ENCODE results near the gene GAS2L3.

The GAS2L3 gene

DNA sequence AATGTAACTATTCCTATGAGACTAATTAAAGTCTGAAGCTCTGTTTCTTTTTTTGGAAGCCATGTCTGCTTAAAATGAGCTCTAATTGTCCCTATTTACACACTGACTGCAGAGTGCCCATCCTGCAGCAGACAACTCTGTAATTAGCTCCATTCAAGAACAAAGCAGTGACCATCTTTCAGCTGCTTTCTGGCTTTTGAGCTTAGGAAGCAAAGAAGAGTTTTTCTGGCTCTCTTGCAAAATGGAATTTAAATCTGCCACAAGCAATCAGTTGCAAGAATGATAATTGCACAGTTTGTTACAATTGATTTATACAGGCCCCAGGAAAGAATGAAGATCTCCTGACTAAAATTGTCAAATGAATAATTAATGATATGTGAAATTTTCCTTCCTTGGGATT is 83.4 kb downstream of the GAS2L3 start:
- Histone ChIP-seq H3K4me3 (ENCODE audit: low read depth, low read length) (no peak overlapping the region), H3K27ac (ENCODE audit: low read depth, low read length) (no peak overlapping the region), H3K9ac (ENCODE audit: low read depth, low read length) (no peak overlapping the region), H3K9me3 (ENCODE audit: control insufficient read depth, insufficient read depth, low read length) (no peaks in the 10 kb centered on the region), H3K4me1 (ENCODE audit: control insufficient read depth, insufficient read depth, low read length) (peaks cover 9% of the 10 kb centered on the region), H3K27me3 (ENCODE audit: control insufficient read depth, insufficient read depth, low read length) (no peaks in the 10 kb centered on the region), H3K36me3 (ENCODE audit: control insufficient read depth, insufficient read depth, low read length) (no peaks in the 10 kb centered on the region)

DNA sequence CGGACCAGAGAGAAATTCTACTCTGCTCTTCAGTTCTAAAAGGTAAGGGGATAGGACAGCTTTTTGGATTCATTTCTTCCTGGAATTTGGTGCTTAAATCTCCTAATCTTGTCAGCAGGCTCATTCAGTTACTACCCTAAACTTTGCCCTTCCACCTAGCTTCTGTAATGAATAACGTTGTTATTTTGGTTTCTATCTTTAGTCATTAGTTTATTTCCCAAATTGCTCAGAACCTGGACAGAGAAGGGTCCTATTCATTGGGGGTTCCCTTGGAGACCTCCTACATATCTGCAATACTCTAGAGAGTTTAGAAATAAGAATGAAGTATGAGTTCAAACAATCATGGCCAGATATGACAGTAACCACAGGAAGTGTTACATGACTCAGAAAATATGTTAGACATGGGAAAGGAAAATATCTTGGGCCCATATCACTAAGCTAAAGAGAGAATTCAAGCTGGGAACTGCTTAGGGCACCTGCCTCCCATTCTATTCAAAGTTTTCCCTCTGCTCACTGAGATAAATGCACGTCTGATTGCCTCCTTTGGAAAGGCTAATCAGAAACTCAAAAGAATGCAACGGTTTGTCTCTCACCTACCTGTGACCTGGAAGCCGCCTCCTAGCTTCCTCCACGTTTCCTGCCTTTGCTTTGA is 87.9 kb downstream of the GAS2L3 start:
- Histone ChIP-seq H3K9me3 (ENCODE audit: control insufficient read depth, insufficient read depth, low read length) (no peaks in the 10 kb centered on the region), H3K4me1 (ENCODE audit: control insufficient read depth, insufficient read depth, low read length) (peaks cover 10% of the 10 kb centered on the region), H3K36me3 (ENCODE audit: control insufficient read depth, insufficient read depth, low read length) (no peaks in the 10 kb centered on the region), H3K9ac (ENCODE audit: low read depth, low read length) (no peak overlapping the region), H3K4me3 (ENCODE audit: low read depth, low read length) (no peak overlapping the region), H3K27me3 (ENCODE audit: control insufficient read depth, insufficient read depth, low read length) (no peaks in the 10 kb centered on the region), H3K27ac (ENCODE audit: low read depth, low read length) (no peak overlapping the region)

DNA sequence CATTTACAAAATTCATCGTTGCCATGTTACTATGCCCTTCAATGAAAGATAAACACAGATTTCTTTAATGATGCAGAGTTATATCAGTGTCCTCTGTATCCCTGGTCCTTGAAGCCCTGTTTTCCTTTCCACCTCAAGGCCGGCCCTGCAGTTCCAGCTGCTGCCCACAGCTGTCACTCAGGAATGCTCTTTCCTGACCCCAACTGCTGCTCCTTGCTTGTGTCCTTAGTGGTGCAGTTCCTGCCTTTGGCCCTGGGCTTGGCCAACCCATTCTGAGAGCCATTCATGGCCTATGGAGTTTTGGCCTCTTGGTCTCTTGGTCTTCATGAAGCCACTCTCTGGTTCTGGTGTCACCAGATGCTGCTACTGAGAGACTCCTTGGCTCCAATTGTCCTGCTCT is 93.1 kb downstream of the GAS2L3 start:
- no peak overlapping the region for H3K27ac ChIP-seq (ENCODE audit: low read depth, low read length)
- H3K4me3 ChIP-seq (ENCODE audit: low read depth, low read length), result no peak overlapping the region
- H3K4me1 ChIP-seq (ENCODE audit: control insufficient read depth, insufficient read depth, low read length), result 0 out of 2 replicates have a peak, but pooled peaks cover 3% of the 10 kb centered on the region

DNA sequence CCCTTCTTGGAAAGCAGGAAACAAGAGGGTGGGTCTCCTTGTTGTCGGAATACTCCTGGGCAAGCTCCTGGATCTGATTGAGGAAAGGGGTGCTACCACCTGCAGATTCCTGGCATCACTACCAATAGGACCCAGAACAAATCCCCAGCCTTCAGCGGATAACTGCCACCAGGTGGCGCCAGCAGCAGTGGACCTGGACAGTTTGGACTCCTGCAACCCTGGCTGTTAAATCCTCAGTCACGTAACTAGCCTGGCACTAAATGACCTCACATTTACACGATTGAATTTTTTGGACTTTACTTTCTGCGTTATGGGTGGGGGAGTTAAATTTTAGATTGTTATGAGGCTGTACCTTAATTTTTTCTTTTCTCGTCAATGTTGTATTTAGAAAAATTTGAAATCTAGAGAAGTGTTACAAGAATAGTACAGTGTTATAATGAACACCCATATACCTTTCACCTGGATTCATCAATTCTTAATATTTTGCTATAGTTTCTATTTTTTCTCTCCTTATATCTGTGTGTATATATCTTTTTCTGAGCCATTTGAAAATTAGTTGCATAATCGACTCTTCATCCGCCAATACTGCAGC is 95.6 kb downstream of the GAS2L3 start:
- H3K4me3 ChIP-seq (ENCODE audit: low read depth, low read length), result no peak overlapping the region
- no peaks in the 10 kb centered on the region for H3K36me3 ChIP-seq (ENCODE audit: control insufficient read depth, insufficient read depth, low read length)
- H3K4me1 ChIP-seq (ENCODE audit: control insufficient read depth, insufficient read depth, low read length), result no peaks in the 10 kb centered on the region
- no peak overlapping the region for H3K27ac ChIP-seq (ENCODE audit: low read depth, low read length)
- no peaks in the 10 kb centered on the region for H3K27me3 ChIP-seq (ENCODE audit: control insufficient read depth, insufficient read depth, low read length)
- no peak overlapping the region for H3K9ac ChIP-seq (ENCODE audit: low read depth, low read length)
- H3K9me3 ChIP-seq (ENCODE audit: control insufficient read depth, insufficient read depth, low read length), result no peaks in the 10 kb centered on the region

More for the DNA sequence above, 93.1 kb downstream of the GAS2L3 start:
- Histone ChIP-seq H3K9me3 (ENCODE audit: control insufficient read depth, insufficient read depth, low read length) (no peaks in the 10 kb centered on the region), H3K27me3 (ENCODE audit: control insufficient read depth, insufficient read depth, low read length) (no peaks in the 10 kb centered on the region), H3K9ac (ENCODE audit: low read depth, low read length) (no peak overlapping the region), H3K36me3 (ENCODE audit: control insufficient read depth, insufficient read depth, low read length) (no peaks in the 10 kb centered on the region)

DNA sequence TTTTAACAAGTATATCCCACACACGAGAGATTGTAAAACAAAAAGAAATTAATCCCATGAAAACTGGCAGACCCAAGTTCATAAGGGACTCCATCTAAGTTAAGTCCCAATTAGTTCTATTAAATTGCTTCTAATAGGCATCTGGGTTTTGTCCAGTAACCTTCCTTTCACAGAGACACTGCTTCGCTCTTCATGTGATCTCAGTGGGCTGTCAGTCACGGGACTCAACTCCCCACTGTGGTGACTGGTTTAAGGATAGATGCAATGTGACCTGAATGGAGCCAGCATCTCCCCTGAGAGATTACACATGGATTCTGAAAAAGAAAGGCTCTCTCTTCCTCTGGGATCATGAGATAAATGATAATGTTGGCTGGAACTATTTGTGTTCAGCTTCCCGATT is 96.4 kb downstream of the GAS2L3 start:
- Histone ChIP-seq H3K9me3 (ENCODE audit: control insufficient read depth, insufficient read depth, low read length) (no peaks in the 10 kb centered on the region), H3K27me3 (ENCODE audit: control insufficient read depth, insufficient read depth, low read length) (no peaks in the 10 kb centered on the region), H3K4me1 (ENCODE audit: control insufficient read depth, insufficient read depth, low read length) (no peaks in the 10 kb centered on the region), H3K9ac (ENCODE audit: low read depth, low read length) (no peak overlapping the region), H3K4me3 (ENCODE audit: low read depth, low read length) (no peak overlapping the region), H3K27ac (ENCODE audit: low read depth, low read length) (no peak overlapping the region), H3K36me3 (ENCODE audit: control insufficient read depth, insufficient read depth, low read length) (no peaks in the 10 kb centered on the region)

DNA sequence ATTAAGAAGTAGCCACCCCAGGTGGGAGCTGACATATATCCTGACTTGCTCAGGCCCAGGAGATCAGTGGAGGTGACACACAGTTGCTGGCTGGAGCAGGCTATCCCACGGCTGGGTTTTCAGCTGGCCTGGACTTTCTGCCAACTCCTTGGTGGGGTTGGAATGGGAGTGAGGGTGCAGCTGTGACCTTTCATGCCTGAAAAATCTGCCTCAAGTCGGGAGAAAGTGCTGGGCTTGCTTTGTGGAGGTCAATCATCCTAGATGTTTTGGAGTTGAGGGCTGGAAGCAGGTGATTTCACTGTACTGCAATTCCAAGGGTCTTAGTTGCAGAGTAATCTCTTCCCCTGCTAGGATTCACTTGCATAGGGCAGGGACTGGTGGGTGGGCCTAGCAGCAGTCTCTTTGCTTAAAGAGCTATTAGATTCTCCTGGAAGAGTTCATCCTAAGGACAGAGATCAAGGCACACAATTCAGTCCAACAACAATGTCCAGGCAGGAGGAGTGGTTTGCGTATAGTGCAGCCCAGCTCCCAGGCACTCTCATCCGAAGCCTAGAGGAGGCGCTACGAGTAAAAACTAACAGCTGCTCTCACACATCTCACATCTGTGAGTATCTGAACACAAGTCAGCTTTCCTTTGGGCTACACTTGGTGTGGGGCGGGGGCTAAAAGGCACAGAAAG is 98.1 kb downstream of the GAS2L3 start:
- H3K27me3 ChIP-seq (ENCODE audit: control insufficient read depth, insufficient read depth, low read length), result no peaks in the 10 kb centered on the region
- H3K36me3 ChIP-seq (ENCODE audit: control insufficient read depth, insufficient read depth, low read length), result no peaks in the 10 kb centered on the region
- H3K9ac ChIP-seq (ENCODE audit: low read depth, low read length), result no peak overlapping the region
- no peaks in the 10 kb centered on the region for H3K9me3 ChIP-seq (ENCODE audit: control insufficient read depth, insufficient read depth, low read length)
- H3K4me3 ChIP-seq (ENCODE audit: low read depth, low read length), result no peak overlapping the region
- no peak overlapping the region for H3K27ac ChIP-seq (ENCODE audit: low read depth, low read length)
- no peaks in the 10 kb centered on the region for H3K4me1 ChIP-seq (ENCODE audit: control insufficient read depth, insufficient read depth, low read length)

DNA sequence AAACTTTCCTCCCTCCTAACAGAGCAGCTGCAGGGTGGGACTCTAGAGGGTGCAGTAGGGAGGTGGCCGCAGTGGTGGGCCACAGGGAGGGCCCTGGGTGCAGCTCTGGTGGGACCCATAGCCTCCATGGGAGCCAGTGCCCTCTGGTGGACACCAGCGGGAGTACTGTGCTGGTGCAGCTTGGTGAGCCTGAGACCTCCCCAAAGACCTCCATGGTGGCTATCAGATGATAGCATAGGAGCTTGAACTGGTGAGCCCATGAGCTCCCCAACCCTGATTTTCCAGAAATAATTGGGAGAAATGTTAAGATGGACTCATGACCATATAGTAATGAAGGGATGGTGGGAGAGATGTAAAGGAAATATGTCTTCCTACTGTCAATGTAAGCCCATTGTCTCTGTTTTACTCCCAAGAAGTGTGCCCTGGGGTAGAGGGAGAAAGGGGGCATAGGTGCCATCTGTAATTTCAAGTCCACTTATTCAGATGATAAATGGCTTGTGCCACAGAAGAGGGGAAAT is 98.7 kb downstream of the GAS2L3 start:
- Histone ChIP-seq H3K36me3 (ENCODE audit: control insufficient read depth, insufficient read depth, low read length) (no peaks in the 10 kb centered on the region), H3K27ac (ENCODE audit: low read depth, low read length) (no peak overlapping the region), H3K27me3 (ENCODE audit: control insufficient read depth, insufficient read depth, low read length) (no peaks in the 10 kb centered on the region), H3K9me3 (ENCODE audit: control insufficient read depth, insufficient read depth, low read length) (no peaks in the 10 kb centered on the region), H3K9ac (ENCODE audit: low read depth, low read length) (no peak overlapping the region), H3K4me1 (ENCODE audit: control insufficient read depth, insufficient read depth, low read length) (no peaks in the 10 kb centered on the region), H3K4me3 (ENCODE audit: low read depth, low read length) (no peak overlapping the region)

DNA sequence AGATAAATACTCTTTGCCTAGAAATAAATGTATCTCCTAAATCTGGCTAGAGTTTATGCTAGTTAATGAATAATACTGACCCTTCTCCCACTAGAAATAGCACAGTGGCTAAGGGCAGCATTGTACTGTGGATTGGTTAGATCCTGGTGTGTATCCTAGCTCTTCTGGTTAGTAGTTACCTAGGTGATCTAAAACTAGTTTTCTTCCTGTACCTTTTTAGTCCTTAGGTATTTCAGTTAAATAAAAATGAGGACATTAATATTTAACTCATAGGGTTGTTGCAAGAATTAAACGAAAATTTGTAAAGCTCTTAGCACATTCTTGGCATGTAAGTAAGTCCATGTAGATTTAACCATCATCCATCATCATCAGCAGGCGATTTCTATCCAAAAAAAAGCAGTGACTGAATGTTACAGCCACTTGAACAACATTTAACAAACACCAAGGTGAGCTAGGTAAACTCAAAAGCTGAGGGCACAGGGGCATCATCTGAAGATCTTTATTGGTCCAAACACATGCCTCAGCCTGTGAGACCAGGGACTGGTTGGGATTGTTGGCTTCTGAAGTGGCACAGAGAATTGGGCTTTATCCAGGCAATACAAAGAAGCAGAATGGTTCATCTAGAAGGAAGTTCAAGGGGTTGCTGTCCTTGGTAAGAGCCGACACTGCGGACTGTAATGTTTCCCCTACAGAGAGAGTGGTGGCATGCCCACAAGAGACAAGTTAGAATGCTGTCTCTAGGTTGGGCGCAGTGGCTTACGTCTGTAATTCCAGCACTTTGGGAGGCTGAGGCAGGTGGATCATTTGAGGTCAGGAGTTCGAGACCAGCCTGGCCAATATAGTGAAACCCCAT is 100.8 kb downstream of the GAS2L3 start:
- no peak overlapping the region for H3K27ac ChIP-seq (ENCODE audit: low read depth, low read length)

More for the DNA sequence above, 100.8 kb downstream of the GAS2L3 start:
- Histone ChIP-seq H3K4me1 (ENCODE audit: control insufficient read depth, insufficient read depth, low read length) (no peaks in the 10 kb centered on the region), H3K36me3 (ENCODE audit: control insufficient read depth, insufficient read depth, low read length) (no peaks in the 10 kb centered on the region), H3K9me3 (ENCODE audit: control insufficient read depth, insufficient read depth, low read length) (no peaks in the 10 kb centered on the region), H3K4me3 (ENCODE audit: low read depth, low read length) (no peak overlapping the region), H3K9ac (ENCODE audit: low read depth, low read length) (no peak overlapping the region), H3K27me3 (ENCODE audit: control insufficient read depth, insufficient read depth, low read length) (no peaks in the 10 kb centered on the region)

Data from HUES48 (cell line).